GM19395 (cell line): ENCODE data around the gene MPV17L2.

Source experiments
- ATAC-seq: cut with Tn5 transposase; IDR thresholded peaks from one replicate; pipeline ENCODE4 v1.9.1; 2021; ENCODE audit warnings: mild to moderate bottlenecking, moderate library complexity; ENCODE audit not compliant: unreplicated experiment

The MPV17L2 gene

DNA sequence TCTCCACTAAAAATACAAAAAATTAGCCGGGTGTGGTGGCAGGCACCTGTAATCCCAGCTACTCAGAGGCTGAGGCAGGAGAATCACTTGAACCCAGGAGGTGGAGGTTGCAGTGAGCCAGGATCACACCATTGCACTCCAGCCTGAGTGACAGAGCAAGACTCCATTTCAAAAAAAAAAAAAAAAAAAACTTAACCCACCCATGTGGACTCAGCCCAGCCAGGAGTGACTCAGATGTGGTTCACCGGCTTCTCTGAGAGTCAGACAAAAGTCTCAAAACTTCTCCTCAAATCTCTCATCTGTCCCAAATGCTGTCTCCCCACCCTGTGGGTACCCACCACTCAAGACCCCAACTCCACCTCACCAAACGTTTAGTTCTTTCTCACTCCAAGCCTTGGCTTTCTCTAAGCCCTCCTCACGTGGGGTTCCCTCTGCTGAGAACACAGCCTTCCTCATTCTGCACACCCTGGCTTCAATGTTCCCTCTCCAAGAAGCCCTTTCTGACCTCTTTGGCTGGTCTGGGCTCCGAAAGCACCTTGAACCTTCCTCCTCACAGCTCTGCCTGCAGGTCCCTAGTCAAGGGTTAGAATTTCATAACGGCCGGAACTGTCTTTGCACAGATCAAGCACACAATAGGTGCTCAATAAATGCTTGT lies 21.9 kb downstream of the MPV17L2 start:
- ATAC-seq: no peak

DNA sequence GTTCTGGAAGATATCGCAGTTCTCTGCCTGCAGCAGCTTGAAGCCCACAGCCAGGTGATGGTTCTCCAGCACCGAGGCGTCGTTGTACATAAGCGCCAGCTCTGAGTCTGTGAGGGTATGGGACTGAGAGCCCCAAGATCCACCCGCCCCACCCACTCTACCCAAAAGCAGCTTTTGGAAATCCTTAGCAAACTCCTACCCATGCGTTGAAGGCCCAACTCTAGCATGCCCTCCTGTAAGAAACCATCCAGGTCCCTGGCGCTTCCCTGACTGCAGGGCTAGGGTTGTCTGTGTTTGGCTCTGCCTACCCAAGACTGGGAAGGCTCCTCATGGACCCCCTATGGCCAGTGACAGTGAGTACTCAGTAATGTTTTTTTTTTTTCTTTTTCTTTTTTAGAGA lies 23.8 kb downstream of the MPV17L2 start:
- no peak for ATAC-seq

DNA sequence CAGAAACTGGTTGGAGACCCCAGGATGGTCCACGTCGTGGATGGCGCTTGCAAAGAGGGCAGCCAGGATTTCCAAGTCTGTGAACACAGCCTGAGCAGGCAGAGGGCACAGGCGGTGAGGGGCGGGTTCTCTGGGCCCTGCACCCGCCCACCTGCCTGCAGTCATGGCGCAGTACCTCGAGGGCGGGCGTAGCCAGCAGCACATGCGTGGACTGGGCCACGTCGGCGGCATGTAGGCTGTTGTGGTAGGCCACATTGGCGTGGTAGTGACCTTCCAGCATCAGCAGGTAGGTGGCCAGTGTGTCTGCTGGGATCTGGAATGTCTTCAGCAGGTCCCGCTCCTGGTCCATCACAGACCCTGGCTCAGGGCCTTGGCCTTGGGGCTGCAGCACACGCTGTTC lies 25.1 kb downstream of the MPV17L2 start:
- ATAC-seq: no peak

DNA sequence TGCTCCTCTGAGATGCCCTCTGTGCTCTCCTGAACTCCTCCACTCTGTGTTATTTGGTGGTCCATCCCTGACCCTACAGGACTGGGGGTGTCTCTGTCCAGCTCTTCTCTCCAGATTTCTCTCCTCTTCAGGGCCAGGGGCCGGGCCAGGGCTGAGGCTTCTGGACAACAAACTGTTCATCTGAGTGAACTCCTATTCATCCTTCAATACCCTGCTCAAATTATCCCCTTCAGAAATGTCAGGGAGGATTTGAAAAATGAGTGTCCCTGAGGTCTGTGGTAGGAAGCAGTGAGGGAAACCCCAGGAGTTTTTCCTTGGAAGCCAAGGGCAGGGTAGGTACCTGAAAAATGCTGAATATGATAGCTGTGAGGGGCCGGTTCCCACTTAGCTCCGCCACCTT lies 25.6 kb downstream of the MPV17L2 start:
- ATAC-seq: no peak

DNA sequence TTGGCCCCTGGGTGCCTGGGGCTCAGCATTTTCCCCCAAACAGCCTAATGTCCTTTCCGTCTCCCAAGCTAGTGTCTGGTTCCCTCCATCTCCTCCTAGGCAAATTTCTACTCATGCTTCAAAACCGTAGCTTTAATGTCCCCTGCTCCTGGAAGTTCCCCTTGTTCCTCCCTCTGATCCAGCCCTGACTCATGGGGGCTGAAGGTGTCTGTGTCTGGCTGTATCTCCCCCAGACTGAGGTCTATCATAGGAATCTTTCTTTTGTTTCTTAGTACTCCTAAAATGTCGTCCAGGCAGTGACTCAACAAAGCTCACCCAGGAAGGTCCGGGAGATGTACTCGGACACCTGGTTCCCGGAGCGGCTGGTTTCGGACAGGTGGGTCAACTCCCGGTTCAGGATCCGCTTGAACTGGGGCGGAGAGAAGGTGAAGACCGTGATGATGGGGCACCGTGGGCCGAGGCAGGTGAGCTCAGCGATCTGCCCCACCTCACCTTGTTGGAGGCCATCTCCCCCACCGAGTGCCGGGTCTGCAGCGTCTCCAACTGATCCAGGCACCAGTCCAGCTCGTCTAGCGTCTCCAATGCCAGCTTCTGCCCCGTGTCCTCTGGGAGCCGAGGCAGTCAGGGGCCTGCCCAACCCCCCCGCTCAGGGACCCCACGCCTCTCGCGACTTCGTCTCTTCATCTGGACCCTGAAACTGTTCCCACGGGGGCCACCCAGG lies 27.1 kb downstream of the MPV17L2 start:
- ATAC-seq: no peak

DNA sequence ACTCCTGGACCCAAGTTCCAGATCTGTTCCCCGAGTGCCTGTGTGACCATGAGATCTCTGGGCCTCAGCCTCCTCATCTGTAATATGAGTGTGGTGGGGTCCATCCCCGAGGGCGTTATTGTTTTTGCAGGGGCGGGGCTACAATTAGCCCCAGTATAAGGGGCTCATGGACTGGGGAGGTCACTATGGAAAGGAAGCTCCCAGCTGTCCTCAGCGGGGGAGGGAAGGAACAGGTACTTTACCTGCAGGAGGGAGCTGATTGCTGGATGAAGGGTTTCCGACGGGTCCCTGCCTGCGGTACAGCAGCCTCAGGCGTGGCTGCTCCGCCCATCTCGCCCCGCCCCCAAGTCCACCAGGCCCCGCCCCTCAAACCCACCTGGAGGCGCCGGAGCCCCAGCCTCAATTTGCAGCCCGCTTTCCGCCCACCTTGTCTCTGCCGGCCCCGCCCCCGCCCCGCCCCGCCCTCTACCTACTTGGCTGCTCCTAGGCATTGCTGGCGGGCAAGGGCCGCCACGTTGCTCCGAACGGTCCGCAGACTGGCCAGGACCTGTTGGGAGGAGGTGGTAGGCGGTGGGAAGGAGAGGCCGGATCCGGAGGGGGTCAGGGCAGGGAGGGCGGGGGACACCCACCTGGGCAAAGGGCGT lies 27.7 kb downstream of the MPV17L2 start:
- no peak for ATAC-seq

DNA sequence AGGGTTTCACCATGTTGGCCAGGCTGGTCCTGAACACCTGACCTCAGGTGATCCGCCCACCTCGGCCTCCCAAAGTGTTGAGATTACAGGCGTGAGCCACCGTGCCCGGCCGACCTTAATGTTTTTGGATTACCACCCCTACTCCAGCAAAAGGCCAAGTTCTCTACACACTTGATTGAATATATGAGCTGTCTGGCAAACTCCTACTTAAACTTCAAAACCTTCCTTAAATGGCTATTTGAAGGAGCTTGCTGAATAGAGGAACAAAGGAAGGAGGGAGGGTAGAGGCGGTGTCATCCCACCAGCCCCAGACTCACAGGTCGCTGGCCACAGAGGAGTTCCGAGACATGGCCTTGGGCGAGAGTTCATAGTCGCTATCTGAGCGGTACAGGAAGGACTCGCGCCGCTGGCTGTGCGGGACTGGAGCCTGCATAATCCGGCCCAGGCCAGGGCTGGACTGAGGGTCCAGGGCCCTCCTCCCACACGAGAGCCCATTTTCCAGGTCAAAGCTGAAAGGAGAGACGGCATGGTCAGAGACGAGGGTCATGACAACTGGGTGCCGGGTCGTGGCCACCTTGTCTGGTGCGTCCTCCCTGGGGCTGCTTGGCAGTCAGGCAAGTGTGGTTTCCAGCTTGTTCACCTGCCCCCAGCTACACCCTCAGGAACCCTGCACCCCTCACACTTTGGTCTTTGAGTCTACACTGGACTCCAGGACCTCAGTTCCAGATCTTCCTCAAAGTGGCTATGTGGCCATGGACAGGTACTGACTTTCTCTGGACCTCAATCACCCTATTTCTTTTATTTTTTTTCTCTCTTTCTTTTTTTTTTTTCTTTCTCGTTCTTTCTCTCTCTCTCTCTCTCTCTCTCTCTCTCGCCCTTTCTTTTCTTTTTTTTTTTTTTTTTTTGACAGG lies 29.1 kb downstream of the MPV17L2 start:
- no peak for ATAC-seq

DNA sequence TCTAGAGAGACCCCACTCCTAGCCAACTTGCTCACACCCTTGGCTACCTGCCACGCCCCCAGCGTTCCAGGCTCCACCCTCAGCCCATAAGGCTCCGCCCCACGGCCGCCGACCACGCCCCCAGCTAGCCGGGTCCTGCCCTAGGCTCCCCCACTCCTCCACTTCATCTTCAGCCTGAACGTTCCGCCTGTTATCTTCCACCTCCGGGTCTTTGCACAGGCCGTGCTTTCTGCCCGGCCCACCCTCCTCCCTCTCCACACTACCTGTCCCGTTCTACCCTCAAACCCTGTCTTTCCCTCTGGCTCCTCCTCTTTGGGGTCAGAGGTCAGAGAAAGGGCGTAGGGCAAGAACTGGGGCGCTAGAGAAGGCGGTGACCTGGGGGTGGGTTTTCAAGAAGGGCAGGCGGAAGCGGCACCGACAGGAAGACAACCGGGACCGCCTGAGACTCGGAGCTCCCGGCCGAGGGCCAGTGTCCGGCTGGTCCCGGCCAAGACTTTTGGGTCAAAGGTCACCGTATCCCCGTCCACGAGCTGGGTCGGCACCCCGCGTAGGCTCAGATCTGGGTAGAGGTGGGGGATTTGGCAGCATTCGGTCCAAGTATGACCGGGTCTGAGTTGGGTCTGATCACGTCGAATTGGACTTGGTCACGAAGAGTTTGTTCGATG lies 31.0 kb downstream of the MPV17L2 start:
- no peak for ATAC-seq

DNA sequence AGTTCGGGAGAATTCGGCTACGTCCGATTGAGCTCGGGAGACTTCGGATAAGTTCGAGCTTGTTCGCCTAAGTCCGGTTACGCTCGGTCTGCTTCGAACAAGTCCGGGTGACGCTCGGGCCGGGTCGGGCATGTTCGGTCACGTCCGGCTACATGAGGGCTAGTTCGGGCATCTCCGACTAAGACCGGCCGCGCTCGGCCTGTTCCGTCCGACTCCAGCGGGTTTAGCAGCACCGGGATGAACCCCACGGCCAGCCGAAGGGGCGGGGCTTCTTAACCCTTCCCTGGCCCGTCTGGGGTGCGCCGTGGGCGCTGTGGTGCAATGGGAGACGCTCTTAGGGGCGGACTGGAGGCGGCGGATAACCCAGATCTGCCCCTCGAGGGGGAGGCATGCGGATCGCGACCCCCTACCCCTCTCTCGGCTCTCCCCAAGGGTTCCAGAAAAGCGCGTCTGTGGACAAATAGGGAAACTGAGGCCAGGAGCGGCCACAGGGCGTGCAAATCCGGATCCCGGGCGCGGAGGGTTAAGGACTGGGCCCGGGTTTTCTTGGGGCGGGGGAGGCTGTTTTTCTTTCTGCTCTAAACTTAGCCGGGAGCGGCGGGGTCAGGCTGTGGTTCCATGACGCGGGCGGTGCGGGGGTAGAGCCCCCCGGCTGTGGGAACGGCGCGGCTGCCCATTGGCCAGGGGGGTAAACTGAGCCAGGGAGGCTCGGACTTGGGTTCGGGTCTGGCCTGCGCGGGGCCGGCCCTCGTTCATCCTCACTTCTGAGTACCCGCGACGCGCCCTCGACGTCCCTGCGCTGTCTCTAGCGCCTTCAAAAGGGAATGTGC lies 31.7 kb downstream of the MPV17L2 start:
- ATAC-seq: peak; percentile 90

DNA sequence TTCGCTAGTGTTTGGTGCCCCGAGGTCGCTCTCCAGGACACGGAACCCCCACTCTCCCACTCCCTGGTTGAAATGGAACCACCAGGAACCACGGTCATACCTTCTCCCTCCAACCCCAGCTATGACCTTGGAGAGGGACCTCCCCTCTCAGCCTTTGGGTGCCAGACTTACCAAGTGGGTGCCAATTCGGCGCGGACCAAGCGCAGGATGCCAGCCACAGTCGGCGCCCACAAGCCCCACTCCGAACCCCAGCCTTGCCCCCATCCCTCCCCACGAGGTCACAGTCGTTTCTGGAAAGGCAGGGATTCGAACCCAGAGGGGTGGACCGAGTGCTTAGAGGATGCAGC lies 32.3 kb downstream of the MPV17L2 start:
- ATAC-seq: no peak

DNA sequence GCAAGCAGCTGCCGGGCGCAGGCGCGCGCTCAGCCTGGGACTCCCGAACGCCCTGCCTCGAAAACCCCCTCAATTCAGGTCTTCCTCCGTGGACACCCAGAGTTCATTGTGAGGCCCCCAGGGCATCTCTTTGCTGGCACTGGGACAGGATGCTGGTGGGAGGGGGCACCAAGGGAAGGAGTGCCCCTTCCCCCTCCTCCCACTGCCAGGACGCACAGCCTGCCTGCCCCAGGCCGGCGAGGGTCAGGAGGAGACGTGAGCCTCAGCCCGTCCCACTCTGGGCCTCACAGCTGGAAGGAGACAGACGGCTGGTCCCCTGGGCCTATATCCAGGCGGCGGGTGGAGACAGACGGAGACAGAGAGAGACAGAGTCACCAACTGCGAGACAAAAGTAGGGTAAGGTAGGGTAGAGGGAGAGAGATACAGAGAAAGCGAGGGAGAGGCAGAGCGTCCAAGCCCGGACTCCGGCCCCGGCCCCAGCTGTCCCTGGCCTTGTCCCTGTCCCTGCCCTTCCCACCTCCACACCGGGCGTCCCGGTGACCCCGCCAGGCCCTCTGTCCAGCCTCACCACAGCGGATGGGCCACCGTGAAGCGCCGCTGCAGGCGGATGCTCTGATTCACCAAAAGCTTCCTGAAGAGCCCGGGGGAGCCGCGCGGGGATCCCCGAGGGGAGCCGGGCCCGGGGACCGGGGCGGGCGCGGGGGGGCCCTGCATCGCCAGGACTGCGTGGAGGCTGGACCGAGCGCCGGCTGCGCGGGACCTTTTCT lies 32.9 kb downstream of the MPV17L2 start, which contains the start of gene PDE4C:
Gene PDE4C, minus strand, starts transcription at position 737 of the 767 bp plus-strand sequence. Its CDS starts 23 bp downstream, at position 714.
- no peak for ATAC-seq

DNA sequence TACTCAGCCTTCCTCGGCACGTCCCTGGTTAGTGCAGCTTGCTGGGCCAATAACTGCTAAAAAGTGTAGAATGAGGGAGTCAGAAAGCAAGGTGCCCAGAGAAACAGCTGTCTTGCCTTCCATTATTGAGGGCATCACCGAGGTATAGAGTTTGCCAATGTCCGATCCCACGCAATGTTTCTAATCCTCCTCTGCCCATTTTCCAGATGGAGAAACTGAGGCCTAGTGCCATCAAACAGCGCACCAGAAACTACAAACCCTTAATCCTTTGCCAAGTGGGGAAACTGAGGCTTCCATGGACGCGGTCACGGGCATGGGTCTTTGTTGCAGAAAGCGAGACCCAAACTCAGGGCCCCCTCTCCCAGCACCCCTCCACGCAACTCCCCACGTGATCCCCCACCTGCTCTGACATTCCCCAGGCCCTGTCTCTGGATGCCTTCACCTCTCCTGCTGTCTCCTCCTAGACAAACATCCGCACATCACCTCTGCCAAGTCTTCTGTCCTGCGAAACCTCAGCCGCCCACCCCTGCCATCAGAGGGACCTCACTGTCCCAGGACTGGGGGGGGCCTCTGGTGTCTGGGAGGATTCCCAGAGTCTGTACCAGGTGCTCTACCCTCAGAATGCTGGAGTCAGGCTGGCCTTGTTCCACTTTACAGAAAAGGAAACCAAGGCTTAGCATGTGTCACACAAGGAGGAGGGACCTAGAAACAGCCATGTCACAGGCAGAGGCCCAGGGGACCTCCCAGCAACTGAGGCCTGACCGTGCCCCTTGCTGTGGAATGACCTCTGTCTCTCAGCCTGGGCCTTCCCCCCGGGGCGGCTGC lies 34.1 kb downstream of the MPV17L2 start:
- ATAC-seq: no peak

DNA sequence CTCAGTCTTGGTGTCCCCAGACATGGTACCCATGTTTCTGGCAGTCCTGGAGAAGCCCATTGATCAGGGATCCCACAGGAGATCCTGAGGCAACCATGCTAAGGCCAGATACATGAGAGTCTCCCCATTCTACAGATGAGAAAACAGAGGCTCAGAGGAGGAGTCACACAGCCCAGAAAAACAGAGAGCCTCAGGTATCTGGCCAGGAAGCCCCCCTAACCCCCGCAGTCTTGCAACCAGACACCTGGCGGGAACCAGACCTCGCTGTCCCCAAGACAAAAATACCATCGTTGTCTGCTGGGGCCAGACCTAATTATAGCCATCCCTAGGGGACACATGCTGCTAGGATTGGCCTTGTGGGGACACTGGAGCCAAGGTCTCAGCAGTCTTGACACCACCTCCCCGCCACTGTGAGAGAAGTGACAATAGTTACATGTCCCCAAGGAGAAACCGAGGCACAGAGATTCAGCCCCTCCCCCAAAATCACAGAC lies 34.8 kb downstream of the MPV17L2 start:
- no peak for ATAC-seq

DNA sequence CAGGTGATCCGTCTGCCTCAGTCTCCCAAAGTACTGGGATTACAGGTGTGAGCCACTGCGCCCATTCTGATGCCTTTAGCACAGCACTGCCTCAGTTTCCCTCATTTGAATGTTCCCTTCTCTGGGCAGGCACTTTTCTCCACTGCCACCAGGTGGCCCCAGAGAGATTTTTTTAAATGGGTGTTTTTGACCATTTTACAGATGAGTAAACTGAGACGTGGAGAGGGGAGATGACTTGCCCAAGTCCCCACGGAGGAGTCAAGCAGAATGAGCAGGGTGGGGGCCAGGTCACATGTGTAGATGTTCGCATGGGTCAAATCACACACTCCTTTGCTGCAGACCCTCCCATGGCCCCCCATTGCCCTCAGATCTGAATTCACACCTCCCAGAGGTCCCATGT lies 36.5 kb downstream of the MPV17L2 start:
- ATAC-seq: no peak

DNA sequence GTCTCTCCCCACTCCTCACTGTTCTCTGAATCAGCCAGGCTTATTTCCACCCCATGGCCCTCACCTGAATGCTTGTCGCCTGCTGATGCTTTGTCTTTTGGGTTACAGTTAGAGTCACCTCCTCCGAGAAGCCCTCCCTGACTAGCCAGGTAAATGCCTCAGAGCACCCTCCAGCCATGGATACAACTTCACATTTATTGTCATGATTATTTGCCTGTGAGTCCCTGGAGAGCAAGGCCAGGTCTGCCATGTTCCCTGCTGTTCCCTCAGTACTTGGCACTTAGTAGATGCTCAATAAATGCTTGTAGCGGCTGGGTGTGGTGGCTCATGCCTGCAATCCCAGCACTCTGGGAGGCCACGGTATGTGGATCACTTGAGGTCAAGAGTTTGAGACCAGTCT lies 36.9 kb downstream of the MPV17L2 start:
- ATAC-seq: no peak

DNA sequence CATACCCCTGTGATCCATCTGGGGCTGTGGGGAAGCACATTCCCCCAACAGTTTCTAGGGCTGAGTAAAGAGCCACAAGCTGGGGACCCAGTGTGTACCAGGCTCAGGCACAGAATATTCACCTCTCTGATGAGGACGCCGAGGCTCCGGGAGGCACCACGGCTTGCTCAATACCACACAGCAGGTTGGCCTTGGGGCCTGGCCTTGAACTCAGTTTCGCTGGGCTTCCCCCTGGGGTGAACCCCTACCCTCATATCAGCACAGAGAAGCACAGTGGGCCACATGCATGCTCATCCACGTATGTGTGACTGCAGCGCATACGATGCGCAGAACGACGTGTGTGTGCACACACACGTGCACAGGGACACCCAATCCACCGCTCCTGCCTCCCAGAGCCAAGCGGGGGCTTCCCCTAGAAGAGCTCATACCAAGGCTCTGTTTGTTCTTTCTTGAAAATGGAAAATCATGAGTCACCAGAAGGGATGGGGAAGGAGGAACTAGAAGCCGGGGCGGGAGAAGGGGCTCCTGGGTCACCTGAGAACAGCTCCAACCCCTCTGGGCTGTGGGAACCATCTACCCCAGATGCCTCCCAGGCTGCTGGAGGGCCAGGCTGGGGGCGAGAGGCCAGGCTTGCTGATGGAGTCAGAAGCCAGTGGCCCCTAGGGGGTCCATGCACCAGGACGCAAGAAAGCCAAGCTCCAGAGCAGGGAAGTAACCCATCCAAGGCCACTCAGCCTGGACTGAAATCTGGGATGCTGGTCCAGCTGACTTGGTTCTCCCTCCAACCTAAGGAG lies 38.1 kb downstream of the MPV17L2 start:
- no peak for ATAC-seq

DNA sequence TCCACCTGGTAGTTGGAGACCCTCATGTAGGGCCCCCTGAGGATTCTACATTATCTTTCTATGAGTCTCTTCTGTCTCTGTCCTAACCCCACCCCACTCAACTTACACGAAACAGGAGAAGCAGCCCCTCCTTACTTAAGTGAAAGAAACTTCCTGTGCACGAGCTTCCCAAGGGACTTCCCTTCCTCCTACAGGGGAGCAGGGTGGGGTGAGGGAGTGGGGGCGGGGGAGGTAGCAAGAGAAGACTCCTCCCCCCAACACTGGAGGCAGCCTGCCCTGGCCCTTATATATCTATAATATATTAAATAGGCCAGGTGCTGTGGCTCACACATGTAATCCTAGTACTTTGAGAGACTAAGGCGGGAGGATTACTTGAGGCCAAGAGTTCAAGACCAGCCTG lies 38.8 kb downstream of the MPV17L2 start:
- no peak for ATAC-seq
